Uterus (tissue), 4 donors: ENCODE measurements around the gene SLC39A6. TPM values are rescaled to one million over a fixed set of nuclear protein-coding genes. Genes with fewer than 3 reads are reported as not detected.
"Not testable (repeated sequence)": the region's sequence is repeated elsewhere in the genome, so short reads cannot be mapped to it uniquely, and the experiment has no call there.

Experiments used
- DNase-seq, 2 donors: peaks; one replicate each; pipeline ENCODE4 v3.0.0-alpha.2; 2019 to 2020
- H3K27ac ChIP-seq, 2 donors: fragments of 200-600 bp; sonication (generic); 1 replicate in 1 of 2; 2 replicates in 1 of 2; pipeline ENCODE4 v1.5.1; 2016 to 2018
- H3K27me3 ChIP-seq, 2 donors: fragments of 200-600 bp; sonication (generic); one replicate each; pipeline ENCODE4 v1.5.1; 2018 to 2019; ENCODE audit warnings: control low read depth in 1 of 2
- H3K36me3 ChIP-seq, 2 donors: fragments of 200-600 bp; sonication (generic); one replicate each; pipeline ENCODE4 v1.5.1; 2019; ENCODE audit warnings: control low read depth in 1 of 2
- H3K4me1 ChIP-seq, 2 donors: fragments of 200-600 bp; sonication (generic); one replicate each; pipeline ENCODE4 v1.5.1; 2018 to 2019; ENCODE audit warnings: control low read depth in 1 of 2
- H3K4me3 ChIP-seq, 2 donors: fragments of 200-600 bp; sonication (generic); 1 replicate in 1 of 2; 2 replicates in 1 of 2; pipeline ENCODE4 v1.5.1; 2018 to 2019; ENCODE audit warnings: mild to moderate bottlenecking in 1 of 2
- H3K9me3 ChIP-seq, 2 donors: fragments of 200-600 bp; sonication (generic); one replicate each; pipeline ENCODE4 v1.5.1; 2019; ENCODE audit warnings: control low read depth in 1 of 2
- POLR2A ChIP-seq, 2 donors: fragments of 450-650 bp; IDR thresholded peaks; one replicate each; pipeline ENCODE4 v1.6.1; 2016; ENCODE audit warnings: antibody characterized with exemption in 2 of 2, mild to moderate bottlenecking in 1 of 2, moderate library complexity in 1 of 2
- intact Hi-C: fragments of 100-400 bp; cut with DNase I; formaldehyde crosslinking; loops from one replicate; pipeline ENCODE4 v1.15.1; 2023; ENCODE audit warnings: low total_unique reads
- total RNA-seq, 4 donors: library from RNA; depleted of rRNA in 3 of 4; stranded (reverse); fragments of >200 nt in 3 of 4; gene quantifications; one replicate each; pipeline versions ENCODE4 v1.1.0 to v1.2.4, GENCODE V29; 2014 to 2023
- TF ChIP-seq, protein P1 (sequence below), 4 experiments: fragments of 200-600 bp in 2 of 4; fragments of 450-650 bp in 2 of 4; sonication (generic) in 2 of 4; IDR thresholded peaks; one replicate each; pipeline ENCODE4 v1.5.1; 2016 to 2019; ENCODE audit warnings: antibody characterized with exemption in 4 of 4, mild to moderate bottlenecking in 2 of 4, moderate library complexity in 1 of 4
- donor health status: DM: yes; HTN: yes; CAD: no.

The SLC39A6 gene
- total RNA-seq, 4 donors from 2014 or later, result 7.7 to 90.6 (median 31.1) TPM

GRCh38 chr18:36175481-36175880 is 46.3 kb upstream of the SLC39A6 start:
- H3K27ac ChIP-seq, result no peak overlapping the region
- no peak for DNase-seq
- TF ChIP-seq, protein P1, sequence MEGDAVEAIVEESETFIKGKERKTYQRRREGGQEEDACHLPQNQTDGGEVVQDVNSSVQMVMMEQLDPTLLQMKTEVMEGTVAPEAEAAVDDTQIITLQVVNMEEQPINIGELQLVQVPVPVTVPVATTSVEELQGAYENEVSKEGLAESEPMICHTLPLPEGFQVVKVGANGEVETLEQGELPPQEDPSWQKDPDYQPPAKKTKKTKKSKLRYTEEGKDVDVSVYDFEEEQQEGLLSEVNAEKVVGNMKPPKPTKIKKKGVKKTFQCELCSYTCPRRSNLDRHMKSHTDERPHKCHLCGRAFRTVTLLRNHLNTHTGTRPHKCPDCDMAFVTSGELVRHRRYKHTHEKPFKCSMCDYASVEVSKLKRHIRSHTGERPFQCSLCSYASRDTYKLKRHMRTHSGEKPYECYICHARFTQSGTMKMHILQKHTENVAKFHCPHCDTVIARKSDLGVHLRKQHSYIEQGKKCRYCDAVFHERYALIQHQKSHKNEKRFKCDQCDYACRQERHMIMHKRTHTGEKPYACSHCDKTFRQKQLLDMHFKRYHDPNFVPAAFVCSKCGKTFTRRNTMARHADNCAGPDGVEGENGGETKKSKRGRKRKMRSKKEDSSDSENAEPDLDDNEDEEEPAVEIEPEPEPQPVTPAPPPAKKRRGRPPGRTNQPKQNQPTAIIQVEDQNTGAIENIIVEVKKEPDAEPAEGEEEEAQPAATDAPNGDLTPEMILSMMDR (IDR thresholded peaks at IDR 0.05), result no peak
- TF ChIP-seq POLR2A (IDR thresholded peaks at IDR 0.05), result no peak
- no peak overlapping the region for H3K4me3 ChIP-seq
- no peaks in the 10 kb centered on the region for H3K4me1 ChIP-seq
- intact Hi-C loops, result no loop called here
- H3K36me3 ChIP-seq, result peaks cover 0 to under 1% of the 10 kb centered on the region in 2 donors
- no peaks in the 10 kb centered on the region for H3K27me3 ChIP-seq
- no peaks in the 10 kb centered on the region for H3K9me3 ChIP-seq

GRCh38 chr18:36169938-36170337 is 40.8 kb upstream of the SLC39A6 start:
- Histone ChIP-seq H3K27me3 (no peaks in the 10 kb centered on the region), H3K4me3 (no peak overlapping the region), H3K27ac (no peak overlapping the region), H3K4me1 (no peaks in the 10 kb centered on the region), H3K9me3 (no peaks in the 10 kb centered on the region), H3K36me3 (no peaks in the 10 kb centered on the region)
- TF ChIP-seq, protein P1 (IDR thresholded peaks at IDR 0.05), result no peak
- TF ChIP-seq POLR2A (IDR thresholded peaks at IDR 0.05), result no peak
- intact Hi-C loops, result no loop called here
- DNase-seq, result no peak

- H3K9me3 ChIP-seq, DNase-seq, H3K36me3 ChIP-seq, H3K4me1 ChIP-seq, H3K27ac ChIP-seq, intact Hi-C loops, H3K4me3 ChIP-seq, H3K27me3 ChIP-seq: not testable (repeated sequence)
Measured at GRCh38 chr18:36168296-36168695, 39.2 kb upstream of the SLC39A6 start.

- no peak overlapping the region for H3K27ac ChIP-seq
- no peaks in the 10 kb centered on the region for H3K9me3 ChIP-seq
- DNase-seq, result no peak
- TF ChIP-seq, protein P1 (IDR thresholded peaks at IDR 0.05), result no peak
- TF ChIP-seq POLR2A (IDR thresholded peaks at IDR 0.05), result no peak
- H3K27me3 ChIP-seq, result no peaks in the 10 kb centered on the region
- no peak overlapping the region for H3K4me3 ChIP-seq
- H3K4me1 ChIP-seq, result no peaks in the 10 kb centered on the region
- no peaks in the 10 kb centered on the region for H3K36me3 ChIP-seq
- intact Hi-C loops, result no loop called here
Measured at GRCh38 chr18:36167692-36168218, 38.6 kb upstream of the SLC39A6 start.

GRCh38 chr18:36162981-36163380 is 33.8 kb upstream of the SLC39A6 start:
- DNase-seq, result no peak
- intact Hi-C loops, result no loop called here
- Histone ChIP-seq H3K27ac (no peak overlapping the region), H3K27me3 (no peaks in the 10 kb centered on the region), H3K4me1 (no peaks in the 10 kb centered on the region), H3K9me3 (no peaks in the 10 kb centered on the region), H3K36me3 (no peaks in the 10 kb centered on the region), H3K4me3 (no peak overlapping the region)
- TF ChIP-seq, protein P1 (IDR thresholded peaks at IDR 0.05), result no peak
- no peak for TF ChIP-seq POLR2A (IDR thresholded peaks at IDR 0.05)

DNA sequence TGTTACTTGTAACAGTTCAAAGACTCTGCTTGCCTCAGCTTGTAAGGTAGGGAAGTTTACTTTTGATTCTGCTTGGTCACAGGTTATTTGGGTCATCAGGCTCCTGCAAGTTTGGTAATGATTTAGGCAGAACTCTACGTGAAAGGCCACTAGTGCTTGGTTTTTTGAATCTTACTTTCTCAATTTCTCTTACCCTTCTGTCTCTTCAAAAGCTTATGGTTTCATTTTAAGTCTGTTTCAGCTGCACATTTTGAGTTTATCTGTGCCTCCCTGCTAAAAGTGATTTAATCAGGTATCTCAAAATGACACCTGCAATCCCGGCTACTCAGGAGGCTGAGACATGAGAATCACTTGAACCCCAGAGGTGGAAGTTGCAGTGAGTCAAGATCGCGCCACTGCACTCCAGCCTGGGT is 31.8 kb upstream of the SLC39A6 start:
- TF ChIP-seq, protein P1 (IDR thresholded peaks at IDR 0.05), result no peak
- no peak for TF ChIP-seq POLR2A (IDR thresholded peaks at IDR 0.05)
- Histone ChIP-seq H3K27me3 (no peaks in the 10 kb centered on the region), H3K9me3 (no peaks in the 10 kb centered on the region), H3K4me1 (no peaks in the 10 kb centered on the region), H3K36me3 (no peaks in the 10 kb centered on the region), H3K27ac (no peak overlapping the region), H3K4me3 (no peak overlapping the region)
- intact Hi-C loops, result no loop called here
- no peak for DNase-seq
